IPS DF 6.9 (cell line): ENCODE results near the gene UBN1.

ENCODE experiments used
- DNase-seq: peaks from one replicate; pipeline ENCODE4 v3.0.0-alpha.2; 2013; ENCODE audit warnings: low read depth, low spot score
- H3K27ac ChIP-seq: one replicate; pipeline ENCODE4 v1.5.1; 2013; ENCODE audit warnings: low read length, control low read depth
- H3K27me3 ChIP-seq: 2 replicates; pipeline ENCODE4 v1.6.1; 2013; ENCODE audit warnings: mild to moderate bottlenecking, low read length; ENCODE audit not compliant: control insufficient read depth, insufficient read depth
- H3K36me3 ChIP-seq: 2 replicates; pipeline ENCODE4 v1.6.1; 2013; ENCODE audit warnings: low read length; ENCODE audit not compliant: control insufficient read depth, insufficient read depth
- H3K4me1 ChIP-seq: 2 replicates; pipeline ENCODE4 v1.6.1; 2013; ENCODE audit warnings: low read length; ENCODE audit not compliant: control insufficient read depth, insufficient read depth
- H3K4me3 ChIP-seq: 2 replicates; pipeline ENCODE4 v1.5.1; 2013; ENCODE audit warnings: mild to moderate bottlenecking, low read length
- H3K9me3 ChIP-seq: 2 replicates; pipeline ENCODE4 v1.6.1; 2013; ENCODE audit warnings: low read length, inconsistent platforms; ENCODE audit not compliant: control insufficient read depth, insufficient read depth
- WGBS: extraction: QIAGEN DNeasy Blood & Tissue Kit; methylation state at CpG from one replicate; pipeline ENCODE4 v1.1.7; 2013; ENCODE audit warnings: mixed read lengths, missing lambda C conversion rate; ENCODE audit not compliant: insufficient read length, insufficient coverage; 5-methylcytosine and 5-hydroxymethylcytosine counted together

UBN1 gene

GRCh38 chr16:4837733-4838501, 9.4 kb upstream of the UBN1 start:
- no peak overlapping the region for H3K27ac ChIP-seq
- no CpG with 5 or more reads among the region's 13 CpGs for WGBS
- H3K36me3 ChIP-seq: peaks cover 18% of the 10 kb centered on the region; the same call in 1 of the 2 replicates

GRCh38 chr16:4839942-4840341, 7.3 kb upstream of the UBN1 start:
- Histone ChIP-seq H3K4me1 (no peaks in the 10 kb centered on the region), H3K27ac (no peak overlapping the region), H3K9me3 (no peaks in the 10 kb centered on the region), H3K36me3 (peaks cover 23% of the 10 kb centered on the region; the same call in 1 of the 2 replicates), H3K27me3 (no peaks in the 10 kb centered on the region), H3K4me3 (no peak overlapping the region)
- DNase-seq: no peak
- WGBS: 100% methylated on average over 1 of the region's 5 CpGs

More at GRCh38 chr16:4837733-4838501, 9.4 kb upstream of the UBN1 start:
- no peaks in the 10 kb centered on the region for H3K27me3 ChIP-seq
- no peaks in the 10 kb centered on the region for H3K9me3 ChIP-seq
- no peaks in the 10 kb centered on the region for H3K4me1 ChIP-seq
- no peak overlapping the region for H3K4me3 ChIP-seq
- no peak for DNase-seq

- no CpG with 5 or more reads among the region's 5 CpGs for WGBS
- no peak for DNase-seq
- H3K9me3 ChIP-seq: no peaks in the 10 kb centered on the region
- no peaks in the 10 kb centered on the region for H3K27me3 ChIP-seq
- no peaks in the 10 kb centered on the region for H3K4me1 ChIP-seq
- no peak overlapping the region for H3K4me3 ChIP-seq
- H3K27ac ChIP-seq: no peak overlapping the region
- peaks cover 21% of the 10 kb centered on the region; the same call in 1 of the 2 replicates for H3K36me3 ChIP-seq
These were observed 6.3 kb upstream of the UBN1 start for GRCh38 chr16:4840984-4841383.

- WGBS: no CpG with 5 or more reads among the region's 27 CpGs
- DNase-seq: no peak
These were observed 779 bp upstream of the UBN1 start for GRCh38 chr16:4846503-4846900.

GRCh38 chr16:4847774-4848587, 700 bp downstream of the UBN1 start:
- H3K9me3 ChIP-seq: no peaks in the 10 kb centered on the region
- no peak for DNase-seq
- peak overlapping the region; percentile 57 for H3K4me3 ChIP-seq
- no peaks in the 10 kb centered on the region for H3K4me1 ChIP-seq
- WGBS: no CpG with 5 or more reads among the region's 83 CpGs
- H3K27ac ChIP-seq: no peak overlapping the region
- no peaks in the 10 kb centered on the region for H3K27me3 ChIP-seq
- H3K36me3 ChIP-seq: peaks cover 4% of the 10 kb centered on the region

More at GRCh38 chr16:4846503-4846900, 779 bp upstream of the UBN1 start:
- no peaks in the 10 kb centered on the region for H3K27me3 ChIP-seq
- peak overlapping the region; percentile 76 for H3K4me3 ChIP-seq
- H3K27ac ChIP-seq: no peak overlapping the region
- no peaks in the 10 kb centered on the region for H3K9me3 ChIP-seq
- peaks cover 7% of the 10 kb centered on the region for H3K36me3 ChIP-seq
- no peaks in the 10 kb centered on the region for H3K4me1 ChIP-seq

- Histone ChIP-seq H3K4me3 (no peak overlapping the region), H3K27me3 (no peaks in the 10 kb centered on the region), H3K9me3 (no peaks in the 10 kb centered on the region), H3K4me1 (no peaks in the 10 kb centered on the region), H3K36me3 (peaks cover 2% of the 10 kb centered on the region; the same call in 1 of the 2 replicates), H3K27ac (no peak overlapping the region)
- no CpG with 5 or more reads among the region's 3 CpGs for WGBS
- no peak for DNase-seq
These were observed 2.9 kb downstream of the UBN1 start for GRCh38 chr16:4850211-4850610.

GRCh38 chr16:4852221-4852872, 5.1 kb downstream of the UBN1 start:
- no peaks in the 10 kb centered on the region for H3K27me3 ChIP-seq
- no CpG with 5 or more reads among the region's 1 CpG for WGBS
- no peak for DNase-seq
- H3K9me3 ChIP-seq: no peaks in the 10 kb centered on the region
- H3K27ac ChIP-seq: no peak overlapping the region
- H3K36me3 ChIP-seq: peaks cover 2% of the 10 kb centered on the region; the same call in 1 of the 2 replicates
- H3K4me3 ChIP-seq: no peak overlapping the region
- no peaks in the 10 kb centered on the region for H3K4me1 ChIP-seq

- no CpG with 5 or more reads among the region's 5 CpGs for WGBS
- no peaks in the 10 kb centered on the region for H3K27me3 ChIP-seq
- no peak overlapping the region for H3K4me3 ChIP-seq
- H3K36me3 ChIP-seq: peaks cover 22% of the 10 kb centered on the region
- no peak for DNase-seq
- H3K27ac ChIP-seq: no peak overlapping the region
- no peaks in the 10 kb centered on the region for H3K4me1 ChIP-seq
- no peaks in the 10 kb centered on the region for H3K9me3 ChIP-seq
These were observed 8.1 kb downstream of the UBN1 start for GRCh38 chr16:4855371-4855770.

- whole genome bisulfite sequencing: no CpG with 5 or more reads among the region's 2 CpGs
- H3K4me3 ChIP-seq: no peak overlapping the region
- no peak overlapping the region for H3K27ac ChIP-seq
- no peaks in the 10 kb centered on the region for H3K4me1 ChIP-seq
- peaks cover 26% of the 10 kb centered on the region for H3K36me3 ChIP-seq
- no peaks in the 10 kb centered on the region for H3K27me3 ChIP-seq
- DNase-seq: no peak
- H3K9me3 ChIP-seq: no peaks in the 10 kb centered on the region
These were observed 8.5 kb downstream of the UBN1 start for GRCh38 chr16:4855804-4856203.

GRCh38 chr16:4859190-4859899, 12.1 kb downstream of the UBN1 start:
- Histone ChIP-seq H3K9me3 (no peaks in the 10 kb centered on the region), H3K36me3 (peaks cover 29% of the 10 kb centered on the region), H3K4me1 (no peaks in the 10 kb centered on the region), H3K4me3 (no peak overlapping the region), H3K27ac (no peak overlapping the region), H3K27me3 (no peaks in the 10 kb centered on the region)
- no peak for DNase-seq
- WGBS: no CpG with 5 or more reads among the region's 17 CpGs
